ENCODE results near the gene ITGAX.

- TF ChIP-seq CTCF (IDR thresholded peaks at IDR 0.05 in 2 of 3, conservative IDR thresholded peaks at IDR 0.05 in 1 of 3; ENCODE audit: borderline replicate concordance in 1 of 3, insufficient read depth in 1 of 3, low read depth in 2 of 3, low read length in 2 of 3) (no peak), EZH2 (IDR thresholded peaks at IDR 0.05) (no peak), RAD21 (IDR thresholded peaks at IDR 0.05; ENCODE audit: low read depth) (no peak)
These were observed 25.1 kb upstream of the ITGAX start for GRCh38 chr16:31329671-31330552.
